Epithelial cell of proximal tubule (primary cell): ENCODE data around the gene MAP3K1. TPM values are rescaled to one million over a fixed set of nuclear protein-coding genes. Genes with fewer than 3 reads are reported as not detected.

ENCODE experiments used
- DNase-seq: peaks from one replicate; pipeline ENCODE4 v3.0.0-alpha.2; 2011; ENCODE audit warnings: low read depth
- H3K4me3 ChIP-seq: 2 replicates; pipeline ENCODE4 v1.5.1; 2011; ENCODE audit warnings: low read depth, mild to moderate bottlenecking, low read length
- total RNA-seq: library from RNA; depleted of rRNA; stranded (reverse); fragments of >200 nt; gene quantifications from 2 replicates; pipeline ENCODE4 v1.2.3, GENCODE V29; 2015
- TF ChIP-seq, protein P1 (sequence below): conservative IDR thresholded peaks from 2 replicates; pipeline ENCODE4 v1.5.1; 2012; ENCODE audit warnings: low read depth, mild to moderate bottlenecking, low read length

MAP3K1 gene
- total RNA-seq, 1 donor from 2014 or later = 20.1 TPM

DNA sequence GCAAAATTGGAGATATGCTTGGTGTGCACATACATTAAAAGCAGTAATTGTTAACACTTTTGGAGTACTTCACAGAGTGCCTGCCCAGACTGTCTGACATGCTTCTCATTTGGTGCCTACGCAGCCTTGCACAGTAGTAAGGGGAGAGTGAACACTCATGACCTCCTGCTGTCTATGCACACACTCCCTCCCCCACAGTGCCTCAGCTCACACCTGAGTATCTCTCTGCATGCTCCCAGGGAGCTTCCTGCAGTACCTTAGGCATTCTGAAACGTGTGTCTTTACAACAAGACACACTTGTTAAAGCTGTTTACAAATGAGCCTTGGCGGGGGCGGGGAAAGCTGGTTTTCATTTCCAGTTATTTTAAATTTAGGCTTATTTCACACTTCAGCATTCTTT is 18.0 kb downstream of the MAP3K1 start:
- TF ChIP-seq, protein P1, sequence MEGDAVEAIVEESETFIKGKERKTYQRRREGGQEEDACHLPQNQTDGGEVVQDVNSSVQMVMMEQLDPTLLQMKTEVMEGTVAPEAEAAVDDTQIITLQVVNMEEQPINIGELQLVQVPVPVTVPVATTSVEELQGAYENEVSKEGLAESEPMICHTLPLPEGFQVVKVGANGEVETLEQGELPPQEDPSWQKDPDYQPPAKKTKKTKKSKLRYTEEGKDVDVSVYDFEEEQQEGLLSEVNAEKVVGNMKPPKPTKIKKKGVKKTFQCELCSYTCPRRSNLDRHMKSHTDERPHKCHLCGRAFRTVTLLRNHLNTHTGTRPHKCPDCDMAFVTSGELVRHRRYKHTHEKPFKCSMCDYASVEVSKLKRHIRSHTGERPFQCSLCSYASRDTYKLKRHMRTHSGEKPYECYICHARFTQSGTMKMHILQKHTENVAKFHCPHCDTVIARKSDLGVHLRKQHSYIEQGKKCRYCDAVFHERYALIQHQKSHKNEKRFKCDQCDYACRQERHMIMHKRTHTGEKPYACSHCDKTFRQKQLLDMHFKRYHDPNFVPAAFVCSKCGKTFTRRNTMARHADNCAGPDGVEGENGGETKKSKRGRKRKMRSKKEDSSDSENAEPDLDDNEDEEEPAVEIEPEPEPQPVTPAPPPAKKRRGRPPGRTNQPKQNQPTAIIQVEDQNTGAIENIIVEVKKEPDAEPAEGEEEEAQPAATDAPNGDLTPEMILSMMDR = no peak
- no peak overlapping the region for H3K4me3 ChIP-seq
- no peak for DNase-seq

DNA sequence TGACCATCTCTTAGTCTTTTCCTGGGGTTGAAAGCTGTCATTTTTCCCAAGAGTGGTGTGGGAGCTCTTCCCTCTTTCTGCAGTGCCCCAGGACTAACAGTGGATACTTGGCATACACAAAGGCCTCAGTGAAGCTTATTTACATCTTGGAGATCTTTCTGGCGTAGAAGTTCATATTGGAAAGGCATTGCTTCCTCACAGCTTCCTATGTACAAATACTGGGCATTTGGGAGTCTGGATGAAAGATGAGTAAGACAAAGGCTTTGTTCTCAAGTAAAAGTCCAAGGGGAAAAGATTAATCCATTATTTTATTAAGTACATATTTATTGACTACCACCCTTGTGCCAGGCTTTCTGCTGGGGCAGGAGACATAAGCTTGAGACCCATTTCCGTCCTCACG is 22.0 kb downstream of the MAP3K1 start:
- TF ChIP-seq, protein P1 = no peak
- H3K4me3 ChIP-seq = no peak overlapping the region
- no peak for DNase-seq

DNA sequence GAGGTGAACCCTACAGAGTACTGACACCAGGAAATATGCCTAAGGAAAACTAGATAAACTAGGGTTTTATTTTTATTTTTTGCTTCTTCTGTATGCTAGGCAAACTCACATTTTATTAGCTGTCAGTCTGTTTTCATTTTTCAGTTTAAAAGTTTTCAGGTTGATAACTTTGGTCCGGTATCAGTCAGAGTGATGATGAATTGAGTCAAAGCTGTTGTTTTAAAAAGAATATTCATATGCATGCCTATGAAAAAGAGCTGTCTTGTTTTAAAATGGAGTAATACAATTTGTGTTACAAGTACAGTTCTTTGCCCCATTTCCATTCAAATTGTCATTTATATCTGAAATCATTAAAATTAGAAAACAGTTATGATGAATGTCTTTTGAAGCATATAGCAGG is 22.6 kb downstream of the MAP3K1 start:
- no peak for DNase-seq
- TF ChIP-seq, protein P1 = no peak
- no peak overlapping the region for H3K4me3 ChIP-seq

DNA sequence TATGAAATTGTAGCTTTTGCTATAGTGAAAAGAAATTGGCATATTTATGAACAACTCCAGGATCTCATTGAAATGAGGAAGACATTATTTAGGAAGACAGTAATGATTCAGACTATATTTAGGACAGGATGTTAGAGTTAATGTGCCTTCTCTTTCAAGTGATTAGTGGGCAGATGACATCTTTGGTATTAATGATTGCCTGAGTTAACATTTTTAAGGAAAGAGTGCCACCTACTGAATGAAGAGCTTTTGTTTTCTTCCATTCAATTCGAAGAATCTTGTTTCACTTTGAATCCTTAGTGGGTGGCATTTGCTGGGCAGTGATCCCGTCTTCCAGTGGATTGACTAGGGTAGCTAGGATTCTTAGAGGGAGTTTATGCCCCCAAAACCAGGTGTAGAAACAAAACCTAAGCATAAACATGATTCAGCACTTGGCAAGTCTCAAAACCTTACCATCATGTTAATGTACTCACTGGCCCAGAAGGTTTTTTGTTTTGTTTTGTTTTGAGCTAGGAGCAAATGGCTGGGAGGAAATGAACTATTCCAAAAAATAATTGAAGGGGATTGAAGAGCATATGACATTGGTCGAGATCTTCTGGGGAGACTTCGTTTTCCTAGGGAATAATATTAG is 23.2 kb downstream of the MAP3K1 start:
- peak; percentile 64 for DNase-seq
- TF ChIP-seq, protein P1 = peak; percentile 57
- H3K4me3 ChIP-seq = peak overlapping the region; percentile 36

DNA sequence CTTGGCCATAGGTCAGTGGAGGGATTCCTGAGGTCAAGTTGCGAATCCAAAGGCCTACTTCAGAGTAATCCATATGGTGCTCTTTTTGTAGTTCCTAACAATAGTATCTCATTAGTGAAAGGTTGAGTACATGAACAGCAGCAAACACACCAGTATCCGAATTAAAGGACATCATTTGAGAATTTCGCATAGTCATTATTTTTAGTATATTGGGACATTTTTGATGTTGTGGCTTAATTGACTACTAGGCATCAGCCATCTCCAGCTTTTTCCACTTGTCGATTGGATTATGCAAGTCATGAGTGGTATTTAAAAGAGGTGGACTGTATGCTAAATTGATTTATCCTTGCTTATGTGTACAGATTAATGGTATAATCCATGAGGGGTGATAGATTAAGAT is 23.7 kb downstream of the MAP3K1 start:
- H3K4me3 ChIP-seq = no peak overlapping the region
- TF ChIP-seq, protein P1 = no peak
- DNase-seq = no peak

DNA sequence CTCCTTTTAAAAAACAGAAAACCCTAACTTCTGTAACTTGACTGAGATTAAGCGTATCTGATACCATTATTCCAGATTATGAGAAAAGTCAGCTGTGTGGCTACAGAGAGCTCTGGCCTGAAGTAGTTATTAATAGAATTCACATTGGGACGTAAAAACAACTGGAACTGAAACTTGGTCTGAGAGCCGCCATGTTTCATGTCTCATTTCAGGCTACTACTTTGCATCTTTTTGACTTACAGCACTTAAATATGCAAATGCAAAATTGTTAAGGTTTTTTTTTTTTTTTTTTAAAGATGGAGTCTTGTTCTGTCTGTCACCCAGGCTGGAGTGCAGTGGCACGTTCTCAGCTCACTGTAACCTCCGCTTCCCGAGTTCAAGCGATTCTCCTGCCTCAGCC is 25.2 kb downstream of the MAP3K1 start:
- no peak for DNase-seq
- TF ChIP-seq, protein P1 = no peak
- no peak overlapping the region for H3K4me3 ChIP-seq

DNA sequence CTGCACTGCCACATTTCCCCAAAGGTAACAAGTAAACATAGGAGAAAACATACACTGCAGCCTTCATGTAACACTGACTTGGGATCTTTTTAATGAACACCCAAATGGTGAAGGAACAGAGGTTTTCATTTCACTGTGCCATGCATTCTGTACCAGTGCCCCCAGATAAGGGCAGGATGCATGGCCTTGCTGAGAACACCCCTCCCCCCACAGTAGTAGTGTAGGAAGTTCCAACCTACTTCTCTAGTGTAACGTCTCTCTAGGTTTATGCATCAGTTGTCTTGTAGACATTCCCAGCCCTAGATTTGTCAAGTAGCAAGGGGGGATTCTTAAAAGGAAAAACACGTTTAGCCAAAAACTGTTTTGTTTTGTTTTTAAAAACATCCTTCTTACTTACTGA is 29.9 kb downstream of the MAP3K1 start:
- no peak for DNase-seq
- H3K4me3 ChIP-seq = no peak overlapping the region
- TF ChIP-seq, protein P1 = no peak
